Peyer's patch (tissue), 4 donors: ENCODE results near the gene ZNF71.

Experiments used
- CTCF ChIP-seq, 6 experiments: fragments of 450-650 bp in 4 of 6; fragments of 200-600 bp in 2 of 6; sonication (generic) in 1 of 6; IDR thresholded peaks; one replicate each; pipeline ENCODE4 v1.5.1; 2017 to 2019; ENCODE audit warnings: antibody characterized with exemption in 6 of 6, mild to moderate bottlenecking in 3 of 6, moderate library complexity in 1 of 6
- POLR2A ChIP-seq, 2 donors: fragments of 450-650 bp; IDR thresholded peaks; one replicate each; pipeline ENCODE4 v1.5.1; 2017; ENCODE audit warnings: antibody characterized with exemption in 2 of 2, mild to moderate bottlenecking in 2 of 2, moderate library complexity in 2 of 2

- TF ChIP-seq CTCF (IDR thresholded peaks at IDR 0.05) (no peak), POLR2A (IDR thresholded peaks at IDR 0.05) (no peak)
Measured at GRCh38 chr19:56643460-56643955, 48.4 kb downstream of the ZNF71 start.
